ENCODE measurements around the gene FAM3D. TPM values are rescaled to one million over a fixed set of nuclear protein-coding genes. Genes with fewer than 3 reads are reported as not detected.

FAM3D gene
- total and polyA plus RNA-seq, 10 of the 15 experiments (the other 5 are each of a cell fraction or from before 2014, with no cell fraction given), result 0.04 to 0.07 TPM; not detected in 8

DNA sequence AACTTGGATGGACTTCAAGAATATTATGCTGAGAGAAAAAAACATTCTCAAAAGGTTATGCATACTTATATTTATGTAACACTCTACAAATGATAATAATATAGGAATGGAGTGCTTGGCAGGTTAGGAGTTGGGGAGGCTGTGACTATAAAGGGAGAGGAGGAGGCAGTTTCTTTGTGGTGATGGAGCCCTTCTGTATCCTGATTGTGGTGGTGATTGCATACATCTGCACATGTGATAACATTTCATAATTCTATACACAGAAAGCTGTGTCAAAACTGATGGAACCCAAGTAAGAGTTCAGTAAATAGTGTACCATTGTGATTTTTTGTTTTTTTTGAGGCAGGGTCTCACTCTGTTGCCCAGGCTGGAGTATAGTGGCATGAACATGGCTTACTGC, 31.7 kb upstream of the FAM3D start (continued):
- TF ChIP-seq KAT2A (conservative IDR thresholded peaks at IDR 0.05; ENCODE audit: control insufficient read depth, low read depth, low read length) (no peak), TAF1 (IDR thresholded peaks at IDR 0.05; ENCODE audit: borderline replicate concordance, low read depth, low read length) (no peak), NFXL1 (IDR thresholded peaks at IDR 0.05; ENCODE audit: borderline replicate concordance) (no peak), ZNF24 (IDR thresholded peaks at IDR 0.05) (no peak)

- in situ Hi-C loops (cut with MboI) (no loop called here), intact Hi-C loops (cut with micrococcal nuclease; ENCODE audit: unreplicated experiment) (loop anchor here (10.0 kb wide), 1 partner anchor 177 kb away; no protein-coding TSS in a partner anchor)
- ATAC-seq (peak; percentile 58), DNase-seq (ENCODE audit: low read depth, low spot score) (no peak), FAIRE-seq (no peak)
- no peaks in the 10 kb centered on the region for H4K20me1 ChIP-seq (ENCODE audit: control insufficient read depth, insufficient read depth)
- H3K27ac ChIP-seq (ENCODE audit: control insufficient read depth, insufficient read depth), result no peak overlapping the region
- H2AFZ ChIP-seq (ENCODE audit: control insufficient read depth, low read depth, low read length), result no peak overlapping the region
- POLR2A ChIA-PET, result no interaction called here
- CTCF ChIA-PET, result no interaction called here
- TF ChIP-seq DPF2 (IDR thresholded peaks at IDR 0.05), result peak; percentile 34; the same call in 1 of the 2 replicates
- TF ChIP-seq SPI1 (IDR thresholded peaks at IDR 0.05; ENCODE audit: borderline replicate concordance, insufficient read depth, low read depth, low read length), result no peak
- TF ChIP-seq POLR2A (IDR thresholded peaks at IDR 0.05; ENCODE audit: low read depth, low read length), result no peak
- TF ChIP-seq, protein P1, sequence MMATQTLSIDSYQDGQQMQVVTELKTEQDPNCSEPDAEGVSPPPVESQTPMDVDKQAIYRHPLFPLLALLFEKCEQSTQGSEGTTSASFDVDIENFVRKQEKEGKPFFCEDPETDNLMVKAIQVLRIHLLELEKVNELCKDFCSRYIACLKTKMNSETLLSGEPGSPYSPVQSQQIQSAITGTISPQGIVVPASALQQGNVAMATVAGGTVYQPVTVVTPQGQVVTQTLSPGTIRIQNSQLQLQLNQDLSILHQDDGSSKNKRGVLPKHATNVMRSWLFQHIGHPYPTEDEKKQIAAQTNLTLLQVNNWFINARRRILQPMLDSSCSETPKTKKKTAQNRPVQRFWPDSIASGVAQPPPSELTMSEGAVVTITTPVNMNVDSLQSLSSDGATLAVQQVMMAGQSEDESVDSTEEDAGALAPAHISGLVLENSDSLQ (IDR thresholded peaks at IDR 0.05), result no peak
- peak; percentile 61 for TF ChIP-seq JUNB (IDR thresholded peaks at IDR 0.05)
- TF ChIP-seq IRF4 (IDR thresholded peaks at IDR 0.05; ENCODE audit: low read depth, low read length), result peak; percentile 53; the same call in 1 of the 2 replicates
- TF ChIP-seq BCL11A (IDR thresholded peaks at IDR 0.05; ENCODE audit: low read depth, low read length), result 0 out of 2 replicates have a peak, but pooled peaks have one; percentile 9
- TF ChIP-seq IKZF1 (conservative IDR thresholded peaks at IDR 0.05), result 0 out of 2 replicates have a peak, but pooled peaks have one; percentile 29
- peak; percentile 74 for TF ChIP-seq NR2F1 (conservative IDR thresholded peaks at IDR 0.05)
- no peak for TF ChIP-seq HDGF (IDR thresholded peaks at IDR 0.05)
- no peak for TF ChIP-seq TCF3 (IDR thresholded peaks at IDR 0.05; ENCODE audit: borderline replicate concordance, insufficient read depth, low read depth, low read length)
- TF ChIP-seq SREBF1 (IDR thresholded peaks at IDR 0.05; ENCODE audit: low read length), result peak; percentile 54; the same call in 1 of the 2 replicates
- TF ChIP-seq MEF2B (IDR thresholded peaks at IDR 0.05; ENCODE audit: partially characterized antibody, poor library complexity, severe bottlenecking), result peak; percentile 19
- TF ChIP-seq RUNX3 (IDR thresholded peaks at IDR 0.05; ENCODE audit: low read length), result peak; percentile 41
- 0 out of 4 replicates have a peak, but pooled peaks of 1 of the 2 experiments have one; percentile 28 for TF ChIP-seq IKZF2 (IDR thresholded peaks at IDR 0.05)
- peak; percentile 87; the same call in 1 of the 2 replicates for TF ChIP-seq ZNF217 (IDR thresholded peaks at IDR 0.05)
- peak; percentile 48; the same call in 1 of the 2 replicates for TF ChIP-seq ATF2 (IDR thresholded peaks at IDR 0.05; ENCODE audit: low read length)
- no peak for TF ChIP-seq HDAC6 (IDR thresholded peaks at IDR 0.05; ENCODE audit: unreplicated experiment)
- H3K4me3 ChIP-seq, result no peak overlapping the region
- no peak overlapping the region for H3K9ac ChIP-seq (ENCODE audit: control insufficient read depth, insufficient read depth, low read length)
- RAD21 ChIA-PET (ENCODE audit: unreplicated experiment), result interaction anchor here (1.0 kb wide), 1 partner anchor 355 kb away, joined by 3 read pairs; no protein-coding TSS in a partner anchor
- H3K79me2 ChIP-seq (ENCODE audit: control insufficient read depth, insufficient read depth, low read length), result no peaks in the 10 kb centered on the region
- no peaks in the 10 kb centered on the region for H3K36me3 ChIP-seq (ENCODE audit: control insufficient read depth in 2 of 2, insufficient read depth in 2 of 2, low read length in 1 of 2)
- SMC1A ChIA-PET (ENCODE audit: uncharacterized antibody, unreplicated experiment), result interaction anchor here (1.5 kb wide), 1 partner anchor 127 kb away, joined by 4 read pairs; no protein-coding TSS in a partner anchor
- no peak overlapping the region for H3K4me2 ChIP-seq (ENCODE audit: control insufficient read depth, insufficient read depth)
- no peaks in the 10 kb centered on the region for H3K27me3 ChIP-seq (replicated peaks in 1 of 2; ENCODE audit: control insufficient read depth in 2 of 2, insufficient read depth in 2 of 2, low read length in 1 of 2)
- no TSS peak for BruUV-seq (replicated peaks)
- no peaks in the 10 kb centered on the region for H3K4me1 ChIP-seq (ENCODE audit: control insufficient read depth, insufficient read depth, low read length)
- no peaks in the 10 kb centered on the region for H3K9me3 ChIP-seq (replicated peaks; ENCODE audit: control insufficient read depth, insufficient read depth, low read length)
These were observed 31.0 kb upstream of the FAM3D start for GRCh38 chr3:58697561-58697960.
